Astrocyte (in vitro differentiated cells and primary cell): Measurements from ENCODE around the gene IFT52. TPM values are rescaled to one million over a fixed set of nuclear protein-coding genes. Genes with fewer than 3 reads are reported as not detected.

Source experiments
- DNase-seq: peaks from one replicate; pipeline ENCODE4 v3.0.0-alpha.2; 2010; ENCODE audit warnings: low read depth
- FAIRE-seq: peaks from 2 replicates; lab custom pipeline; 2011; peaks lifted over from hg19 to GRCh38; lab: Jason Lieb, UNC
- H2AFZ ChIP-seq: 2 replicates; pipeline ENCODE4 v1.6.0; 2012; ENCODE audit warnings: low read depth, low read length, inconsistent platforms
- H3K27ac ChIP-seq: 2 replicates; pipeline ENCODE4 v1.5.1; 2011; ENCODE audit warnings: low read depth, low read length, inconsistent platforms
- H3K27me3 ChIP-seq: 2 replicates; pipeline ENCODE4 v1.6.0; 2011; ENCODE audit warnings: low read length, inconsistent platforms; ENCODE audit not compliant: insufficient read depth
- H3K36me3 ChIP-seq: 2 replicates; pipeline ENCODE4 v1.5.1; 2011; ENCODE audit warnings: low read length, inconsistent platforms; ENCODE audit not compliant: insufficient read depth
- H3K4me1 ChIP-seq: 2 replicates; pipeline ENCODE4 v1.5.1; 2011; ENCODE audit warnings: low read length, inconsistent platforms; ENCODE audit not compliant: insufficient read depth
- H3K4me2 ChIP-seq: 2 replicates; pipeline ENCODE4 v1.6.0; 2012; ENCODE audit warnings: low read length, inconsistent platforms
- H3K4me3 ChIP-seq: 2 replicates; pipeline ENCODE4 v1.5.1; 2011; ENCODE audit warnings: low read depth, mild to moderate bottlenecking, low read length, inconsistent platforms; ENCODE audit not compliant: insufficient read depth
- H3K79me2 ChIP-seq: 2 replicates; pipeline ENCODE4 v1.6.0; 2012; ENCODE audit warnings: mild to moderate bottlenecking, low read length, inconsistent platforms; ENCODE audit not compliant: insufficient read depth
- H3K9ac ChIP-seq: 2 replicates; pipeline ENCODE4 v1.6.0; 2012; ENCODE audit warnings: mild to moderate bottlenecking, low read length, inconsistent platforms
- H3K9me3 ChIP-seq: 2 replicates; pipeline ENCODE4 v1.5.1; 2012; ENCODE audit warnings: low read depth, mild to moderate bottlenecking, low read length, inconsistent platforms; ENCODE audit not compliant: insufficient read depth
- H4K20me1 ChIP-seq: 2 replicates; pipeline ENCODE4 v1.6.0; 2012; ENCODE audit warnings: low read length, inconsistent platforms; ENCODE audit not compliant: insufficient read depth
- H3K27ac Mint-ChIP-seq: one replicate; pipeline ENCODE4 v1.8.0; 2021; ENCODE audit warnings: mild to moderate bottlenecking, mixed read lengths; ENCODE audit not compliant: unreplicated experiment
- H3K27me3 Mint-ChIP-seq: one replicate; pipeline ENCODE4 v1.8.0; 2021; ENCODE audit warnings: low read depth, mixed read lengths; ENCODE audit not compliant: unreplicated experiment
- H3K36me3 Mint-ChIP-seq: one replicate; pipeline ENCODE4 v1.8.0; 2021; ENCODE audit warnings: low read depth, mixed read lengths; ENCODE audit not compliant: unreplicated experiment
- H3K4me1 Mint-ChIP-seq: one replicate; pipeline ENCODE4 v1.8.0; 2021; ENCODE audit warnings: low read depth, mixed read lengths; ENCODE audit not compliant: unreplicated experiment
- H3K4me3 Mint-ChIP-seq: one replicate; pipeline ENCODE4 v1.8.0; 2021; ENCODE audit warnings: mild to moderate bottlenecking, moderate library complexity, mixed read lengths; ENCODE audit not compliant: unreplicated experiment
- H3K9me3 Mint-ChIP-seq: one replicate; pipeline ENCODE4 v1.8.0; 2021; ENCODE audit warnings: mild to moderate bottlenecking, mixed read lengths; ENCODE audit not compliant: unreplicated experiment
- EZH2 ChIP-seq: IDR thresholded peaks from 2 replicates; pipeline ENCODE4 v1.6.1; 2012; ENCODE audit warnings: mild to moderate bottlenecking, low read length, inconsistent platforms; ENCODE audit not compliant: insufficient read depth
- total RNA-seq: library from RNA; stranded (reverse); gene quantifications from 2 replicates; pipeline ENCODE4 v1.2.1, GENCODE V29; 2021
- TF ChIP-seq, protein P1 (sequence below): IDR thresholded peaks from 2 replicates; pipeline ENCODE4 v1.5.1; 2011; ENCODE audit warnings: low read depth, mild to moderate bottlenecking, inconsistent platforms, low read length, moderate library complexity; ENCODE audit not compliant: insufficient read depth

IFT52 gene
- total RNA-seq, 1 donor from 2014 or later, result 27.0 TPM

DNA sequence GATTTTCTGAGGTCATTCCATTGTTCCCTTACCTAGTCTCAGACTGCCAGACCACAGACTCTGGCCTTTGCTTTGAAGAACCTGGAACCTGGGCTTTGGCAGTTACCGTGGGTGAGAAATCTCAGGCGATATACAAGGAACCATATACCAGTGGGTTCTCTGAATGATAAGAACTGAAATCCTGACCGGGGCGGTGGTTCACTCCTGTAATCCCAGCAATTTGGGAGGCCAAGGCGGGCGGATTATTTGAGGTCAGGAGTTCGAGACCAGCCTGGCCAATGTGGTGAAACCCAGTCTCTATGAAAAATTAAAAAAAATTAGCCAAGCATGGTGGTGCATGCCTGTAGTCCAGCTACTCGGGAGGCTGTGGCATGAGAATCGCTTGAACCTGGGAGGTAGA lies 46.2 kb upstream of the IFT52 start:
- H4K20me1 ChIP-seq, result no peaks in the 10 kb centered on the region
- H3K27me3 Mint-ChIP-seq, result peaks cover under 1% of the 10 kb centered on the region

DNA sequence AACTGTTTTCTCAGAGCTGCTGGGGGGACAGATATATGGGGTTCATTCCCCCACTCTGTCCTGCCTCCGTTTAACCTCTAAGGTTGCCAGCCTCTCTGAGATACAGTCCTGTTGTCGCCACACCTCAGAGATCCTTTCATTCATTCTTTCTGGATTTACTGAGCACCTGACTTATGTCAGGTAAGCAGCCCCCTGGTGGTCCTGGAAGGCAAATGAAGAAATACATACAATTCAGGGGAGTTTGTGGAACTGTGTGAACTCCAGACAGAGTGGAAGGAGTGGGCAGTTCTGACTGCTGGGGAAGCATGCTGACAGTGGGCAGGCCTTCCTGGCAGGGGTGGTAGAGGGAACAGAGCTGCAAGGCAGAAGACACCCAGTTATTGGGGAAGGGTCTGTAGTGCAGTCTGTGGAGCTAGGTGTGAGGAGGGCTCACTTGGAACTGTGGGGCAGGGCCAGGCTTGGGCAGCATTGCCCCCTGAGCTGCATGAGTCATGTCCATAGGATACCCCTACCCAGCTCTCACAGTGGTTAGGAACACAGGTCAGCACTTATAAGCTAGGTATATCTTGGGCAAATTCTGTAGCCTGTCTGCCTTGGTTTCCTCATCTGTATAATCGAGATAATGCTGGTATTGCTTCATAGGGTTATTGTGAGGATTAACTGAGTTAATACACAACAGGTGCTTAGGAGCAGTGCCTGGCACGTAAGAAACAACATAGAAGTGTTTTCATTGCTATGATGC lies 44.7 kb upstream of the IFT52 start:
- Histone ChIP-seq H3K27ac (no peak overlapping the region), H3K27me3 (no peaks in the 10 kb centered on the region), H3K9ac (no peak overlapping the region), H4K20me1 (no peaks in the 10 kb centered on the region), H3K4me2 (no peak overlapping the region), H3K36me3 (no peaks in the 10 kb centered on the region), H3K79me2 (no peaks in the 10 kb centered on the region), H3K4me3 (no peak overlapping the region), H3K4me1 (no peaks in the 10 kb centered on the region), H2AFZ (no peak overlapping the region), H3K9me3 (peaks cover 3% of the 10 kb centered on the region)
- TF ChIP-seq, protein P1, sequence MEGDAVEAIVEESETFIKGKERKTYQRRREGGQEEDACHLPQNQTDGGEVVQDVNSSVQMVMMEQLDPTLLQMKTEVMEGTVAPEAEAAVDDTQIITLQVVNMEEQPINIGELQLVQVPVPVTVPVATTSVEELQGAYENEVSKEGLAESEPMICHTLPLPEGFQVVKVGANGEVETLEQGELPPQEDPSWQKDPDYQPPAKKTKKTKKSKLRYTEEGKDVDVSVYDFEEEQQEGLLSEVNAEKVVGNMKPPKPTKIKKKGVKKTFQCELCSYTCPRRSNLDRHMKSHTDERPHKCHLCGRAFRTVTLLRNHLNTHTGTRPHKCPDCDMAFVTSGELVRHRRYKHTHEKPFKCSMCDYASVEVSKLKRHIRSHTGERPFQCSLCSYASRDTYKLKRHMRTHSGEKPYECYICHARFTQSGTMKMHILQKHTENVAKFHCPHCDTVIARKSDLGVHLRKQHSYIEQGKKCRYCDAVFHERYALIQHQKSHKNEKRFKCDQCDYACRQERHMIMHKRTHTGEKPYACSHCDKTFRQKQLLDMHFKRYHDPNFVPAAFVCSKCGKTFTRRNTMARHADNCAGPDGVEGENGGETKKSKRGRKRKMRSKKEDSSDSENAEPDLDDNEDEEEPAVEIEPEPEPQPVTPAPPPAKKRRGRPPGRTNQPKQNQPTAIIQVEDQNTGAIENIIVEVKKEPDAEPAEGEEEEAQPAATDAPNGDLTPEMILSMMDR, result no peak
- no peak for TF ChIP-seq EZH2
- FAIRE-seq, result no peak
- H3K4me1 Mint-ChIP-seq, result no peaks in the 10 kb centered on the region
- no peak for DNase-seq
- peaks cover 25% of the 10 kb centered on the region for H3K36me3 Mint-ChIP-seq
- H3K27me3 Mint-ChIP-seq, result no peaks in the 10 kb centered on the region
- no peak overlapping the region for H3K27ac Mint-ChIP-seq
- no peak overlapping the region for H3K4me3 Mint-ChIP-seq
- H3K9me3 Mint-ChIP-seq, result peaks cover 8% of the 10 kb centered on the region

More for the DNA sequence above, 46.2 kb upstream of the IFT52 start:
- H3K4me2 ChIP-seq, result no peak overlapping the region
- H3K4me3 ChIP-seq, result no peak overlapping the region
- no peak overlapping the region for H3K27ac ChIP-seq
- Mint-ChIP-seq H3K4me3 (no peak overlapping the region), H3K36me3 (peaks cover 29% of the 10 kb centered on the region), H3K27ac (no peak overlapping the region), H3K9me3 (peaks cover 8% of the 10 kb centered on the region), H3K4me1 (no peaks in the 10 kb centered on the region)
- H3K9ac ChIP-seq, result no peak overlapping the region
- no peaks in the 10 kb centered on the region for H3K4me1 ChIP-seq
- FAIRE-seq, result no peak
- no peak overlapping the region for H2AFZ ChIP-seq
- DNase-seq, result no peak
- no peaks in the 10 kb centered on the region for H3K79me2 ChIP-seq
- peaks cover 3% of the 10 kb centered on the region for H3K9me3 ChIP-seq
- TF ChIP-seq, protein P1, result no peak
- no peak for TF ChIP-seq EZH2
- H3K27me3 ChIP-seq, result no peaks in the 10 kb centered on the region
- H3K36me3 ChIP-seq, result no peaks in the 10 kb centered on the region

DNA sequence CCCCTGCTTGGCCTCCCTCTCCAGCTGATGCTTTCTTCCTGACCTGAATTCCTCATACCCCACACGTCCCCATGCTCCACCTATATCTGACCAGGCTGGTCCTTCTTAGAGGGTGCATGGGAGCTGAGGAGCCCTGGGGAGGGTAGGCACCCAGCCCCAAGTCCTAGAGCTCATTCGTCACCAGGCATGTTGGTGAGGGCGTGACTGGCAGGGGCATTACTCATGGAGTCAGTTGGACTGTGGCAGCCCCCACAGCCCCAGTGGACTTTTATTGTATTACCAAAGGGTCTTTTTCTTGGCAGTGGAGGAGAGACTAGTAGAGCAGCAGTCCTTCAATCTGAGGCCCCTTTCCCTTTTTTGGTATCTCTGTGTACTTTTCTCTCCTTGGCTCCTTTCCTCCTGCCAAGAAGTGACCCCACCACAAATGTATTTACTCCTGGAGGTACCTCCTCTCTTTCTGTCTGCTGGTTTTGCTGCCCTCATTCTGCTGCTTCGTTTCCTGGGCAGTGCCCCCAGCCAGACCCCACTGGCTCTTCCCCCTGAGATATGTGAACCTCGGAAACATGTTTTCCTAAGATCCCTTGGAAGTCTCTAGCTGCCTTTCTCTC lies 42.4 kb upstream of the IFT52 start:
- Histone ChIP-seq H3K27ac (no peak overlapping the region), H3K4me2 (no peak overlapping the region), H3K9ac (no peak overlapping the region), H4K20me1 (no peaks in the 10 kb centered on the region), H3K27me3 (no peaks in the 10 kb centered on the region), H3K79me2 (no peaks in the 10 kb centered on the region), H3K4me1 (no peaks in the 10 kb centered on the region), H2AFZ (no peak overlapping the region), H3K36me3 (no peaks in the 10 kb centered on the region), H3K9me3 (peaks cover 3% of the 10 kb centered on the region), H3K4me3 (no peak overlapping the region)
- DNase-seq (no peak), FAIRE-seq (no peak)
- Mint-ChIP-seq H3K4me1 (no peaks in the 10 kb centered on the region), H3K4me3 (no peak overlapping the region), H3K27me3 (no peaks in the 10 kb centered on the region), H3K27ac (no peak overlapping the region), H3K9me3 (peaks cover 8% of the 10 kb centered on the region), H3K36me3 (peaks cover 25% of the 10 kb centered on the region)
- TF ChIP-seq EZH2, result no peak
- TF ChIP-seq, protein P1, result no peak
